HEK293 (cell line): ENCODE measurements around the gene SLA2.

Source experiments
- ELK4 ChIP-seq: IDR thresholded peaks from 2 replicates; pipeline ENCODE4 v1.6.1; 2011; ENCODE audit warnings: mild to moderate bottlenecking, low read depth, low read length, borderline replicate concordance
- FEZF1 ChIP-seq: fragments of 450-650 bp; formaldehyde crosslinking; IDR thresholded peaks from 2 replicates; pipeline ENCODE4 v1.5.1; 2016; ENCODE audit warnings: missing biosample characterization, missing genetic modification characterization
- GLIS2 ChIP-seq: fragments of 450-650 bp; formaldehyde crosslinking; IDR thresholded peaks from 2 replicates; pipeline ENCODE4 v1.5.1; 2016; ENCODE audit warnings: missing biosample characterization, missing genetic modification characterization
- KLF10 ChIP-seq: fragments of 450-650 bp; IDR thresholded peaks from 2 replicates; pipeline ENCODE4 v1.5.1; 2018; ENCODE audit warnings: missing biosample characterization, mild to moderate bottlenecking, missing genetic modification characterization
- KLF8 ChIP-seq: fragments of 450-650 bp; formaldehyde crosslinking; IDR thresholded peaks from 2 replicates; pipeline ENCODE4 v1.5.1; 2016; ENCODE audit warnings: missing biosample characterization, missing genetic modification characterization
- KLF9 ChIP-seq: fragments of 450-650 bp; formaldehyde crosslinking; IDR thresholded peaks from 2 replicates; pipeline ENCODE4 v1.5.1; 2016; ENCODE audit warnings: missing biosample characterization, missing genetic modification characterization, low read depth
- PATZ1 ChIP-seq: fragments of 450-650 bp; formaldehyde crosslinking; IDR thresholded peaks from 2 replicates; pipeline ENCODE4 v1.5.1; 2016; ENCODE audit warnings: missing biosample characterization, missing genetic modification characterization
- PBX3 ChIP-seq: sonication (generic); formaldehyde crosslinking; IDR thresholded peaks from 2 replicates; pipeline ENCODE4 v1.8.1; 2022; ENCODE audit warnings: mild to moderate bottlenecking, moderate library complexity, missing genetic modification reagents
- SP2 ChIP-seq: fragments of 450-650 bp; formaldehyde crosslinking; IDR thresholded peaks from 2 replicates; pipeline ENCODE4 v1.5.1; 2016; ENCODE audit warnings: missing biosample characterization, missing genetic modification characterization
- WT1 ChIP-seq: fragments of 450-650 bp; formaldehyde crosslinking; IDR thresholded peaks from 2 replicates; pipeline ENCODE4 v1.5.1; 2016; ENCODE audit warnings: missing biosample characterization, missing genetic modification characterization
- ZBTB10 ChIP-seq: fragments of 450-650 bp; formaldehyde crosslinking; IDR thresholded peaks from 2 replicates; pipeline ENCODE4 v1.5.1; 2016; ENCODE audit warnings: missing biosample characterization, missing genetic modification characterization
- ZEB2 ChIP-seq: fragments of 450-650 bp; formaldehyde crosslinking; IDR thresholded peaks from 2 replicates; pipeline ENCODE4 v1.5.1; 2016; ENCODE audit warnings: missing biosample characterization, missing genetic modification characterization
- ZFHX2 ChIP-seq: fragments of 450-650 bp; formaldehyde crosslinking; conservative IDR thresholded peaks from 2 replicates; pipeline ENCODE4 v1.5.1; 2016; ENCODE audit warnings: missing biosample characterization, missing genetic modification characterization
- ZIC2 ChIP-seq: fragments of 450-650 bp; formaldehyde crosslinking; IDR thresholded peaks from 2 replicates; pipeline ENCODE4 v1.5.1; 2016; ENCODE audit warnings: missing biosample characterization, missing genetic modification characterization
- ZNF239 ChIP-seq: fragments of 450-650 bp; formaldehyde crosslinking; IDR thresholded peaks from 2 replicates; pipeline ENCODE4 v1.5.1; 2016; ENCODE audit warnings: missing biosample characterization, missing genetic modification characterization
- ZNF24 ChIP-seq: fragments of 450-650 bp; formaldehyde crosslinking; IDR thresholded peaks from 2 replicates; pipeline ENCODE4 v1.5.1; 2016; ENCODE audit warnings: missing biosample characterization, missing genetic modification characterization
- ZNF266 ChIP-seq: fragments of 450-650 bp; formaldehyde crosslinking; IDR thresholded peaks from 2 replicates; pipeline ENCODE4 v1.5.1; 2016; ENCODE audit warnings: missing biosample characterization, missing genetic modification characterization, low read depth
- ZNF354C ChIP-seq: fragments of 450-650 bp; formaldehyde crosslinking; IDR thresholded peaks from 2 replicates; pipeline ENCODE4 v1.5.1; 2016; ENCODE audit warnings: missing biosample characterization, missing genetic modification characterization, low read depth, borderline replicate concordance
- ZNF398 ChIP-seq: fragments of 450-650 bp; formaldehyde crosslinking; IDR thresholded peaks from 2 replicates; pipeline ENCODE4 v1.5.1; 2017; ENCODE audit warnings: missing biosample characterization, missing genetic modification characterization
- ZNF423 ChIP-seq: fragments of 450-650 bp; formaldehyde crosslinking; IDR thresholded peaks from 2 replicates; pipeline ENCODE4 v1.5.1; 2016; ENCODE audit warnings: missing biosample characterization, missing genetic modification characterization
- ZNF513 ChIP-seq: fragments of 450-650 bp; IDR thresholded peaks from 2 replicates; pipeline ENCODE4 v1.5.1; 2018; ENCODE audit warnings: missing biosample characterization, missing genetic modification characterization
- ZNF571 ChIP-seq: fragments of 450-650 bp; formaldehyde crosslinking; IDR thresholded peaks from 2 replicates; pipeline ENCODE4 v1.5.0; 2017; ENCODE audit warnings: missing biosample characterization, missing genetic modification characterization
- ZNF585B ChIP-seq: fragments of 450-650 bp; formaldehyde crosslinking; IDR thresholded peaks from 2 replicates; pipeline ENCODE4 v1.5.1; 2016; ENCODE audit warnings: missing biosample characterization, missing genetic modification characterization
- ZNF654 ChIP-seq: fragments of 450-650 bp; formaldehyde crosslinking; IDR thresholded peaks from 2 replicates; pipeline ENCODE4 v1.5.1; 2016; ENCODE audit warnings: low read depth, missing biosample characterization, missing genetic modification characterization
- ZNF658 ChIP-seq: fragments of 450-650 bp; formaldehyde crosslinking; IDR thresholded peaks from 2 replicates; pipeline ENCODE4; 2016; ENCODE audit warnings: missing biosample characterization, missing genetic modification characterization
- ZNF704 ChIP-seq: fragments of 450-650 bp; formaldehyde crosslinking; IDR thresholded peaks from 2 replicates; pipeline ENCODE4 v1.5.1; 2016; ENCODE audit warnings: missing biosample characterization, missing genetic modification characterization
- ZNF792 ChIP-seq: fragments of 450-650 bp; formaldehyde crosslinking; IDR thresholded peaks from 2 replicates; pipeline ENCODE4 v1.5.1; 2016; ENCODE audit warnings: missing biosample characterization, missing genetic modification characterization
- ZSCAN5A ChIP-seq: fragments of 450-650 bp; formaldehyde crosslinking; IDR thresholded peaks from 2 replicates; pipeline ENCODE4 v1.5.1; 2016; ENCODE audit warnings: missing biosample characterization, missing genetic modification characterization

SLA2 gene

GRCh38 chr20:36573798-36574365 is 72.1 kb downstream of the SLA2 start (continued):
- TF ChIP-seq PATZ1 (tag by site-specific recombination), result peak; percentile 77
- TF ChIP-seq ZNF398 (tag by site-specific recombination), result peak; percentile 84
- TF ChIP-seq ZNF354C (tag by site-specific recombination), result no peak
- TF ChIP-seq ZNF571 (tag by site-specific recombination), result no peak
- peak; percentile 97 for TF ChIP-seq ZIC2 (tag by site-specific recombination)
- TF ChIP-seq SP2, result peak; percentile 61
- no peak for TF ChIP-seq ELK4
- no peak for TF ChIP-seq PBX3 (CRISPR knock-in tag)
- TF ChIP-seq ZNF266 (tag by site-specific recombination), result no peak
- peak; percentile 74 for TF ChIP-seq KLF10 (tag by site-specific recombination)
- TF ChIP-seq KLF8 (tag by site-specific recombination), result peak; percentile 48; the same call in 1 of the 2 replicates
- TF ChIP-seq ZNF24 (tag by site-specific recombination), result no peak
- no peak for TF ChIP-seq ZNF658 (tag by site-specific recombination)
- no peak for TF ChIP-seq FEZF1 (tag by site-specific recombination)
- peak; percentile 47 for TF ChIP-seq ZFHX2 (tag by site-specific recombination)
- TF ChIP-seq ZBTB10 (tag by site-specific recombination), result peak; percentile 69; the same call in 1 of the 2 replicates
- TF ChIP-seq WT1 (tag by site-specific recombination), result no peak
- TF ChIP-seq ZNF423 (tag by site-specific recombination), result peak; percentile 65; the same call in 1 of the 2 replicates
- TF ChIP-seq KLF9, result peak; percentile 80
- TF ChIP-seq ZEB2 (tag by site-specific recombination), result 0 out of 2 replicates have a peak, but pooled peaks have one; percentile 3
- TF ChIP-seq ZSCAN5A, result no peak
- peak; percentile 98 for TF ChIP-seq GLIS2 (tag by site-specific recombination)
- no peak for TF ChIP-seq ZNF239 (tag by site-specific recombination)
- no peak for TF ChIP-seq ZNF654
- no peak for TF ChIP-seq ZNF513 (tag by site-specific recombination)
- TF ChIP-seq ZNF792 (tag by site-specific recombination), result no peak
- TF ChIP-seq ZNF585B, result peak; percentile 9; the same call in 1 of the 2 replicates
- TF ChIP-seq ZNF704 (tag by site-specific recombination), result no peak
